Skin epidermis (tissue), 12 donors: ENCODE data around the gene LEMD1.
"Not testable (repeated sequence)": the region's sequence is repeated elsewhere in the genome, so short reads cannot be mapped to it uniquely, and the experiment has no call there.

Experiments used
- H3K27ac ChIP-seq, 21 experiments: fragments of 200-600 bp; sonication (generic) in 11 of 21; one replicate each; pipeline ENCODE4 v1.5.0; 2020; ENCODE audit warnings: mild to moderate bottlenecking in 3 of 21, inconsistent platforms in 2 of 21, moderate library complexity in 2 of 21
- H3K4me3 ChIP-seq, 7 experiments: fragments of 200-600 bp; sonication (generic) in 2 of 7; one replicate each; pipeline ENCODE4 v1.5.0; 2020; ENCODE audit warnings: inconsistent platforms in 2 of 7, mild to moderate bottlenecking in 2 of 7, moderate library complexity in 1 of 7

LEMD1 gene

GRCh38 chr1:205435578-205436573, 14.0 kb upstream of the LEMD1 start:
- no peak overlapping the region for H3K4me3 ChIP-seq
- no peak overlapping the region for H3K27ac ChIP-seq

- Histone ChIP-seq H3K27ac (no peak overlapping the region), H3K4me3 (no peak overlapping the region)
Observed at GRCh38 chr1:205434738-205435137, 12.9 kb upstream of the LEMD1 start.

GRCh38 chr1:205432692-205433091, 10.8 kb upstream of the LEMD1 start:
- not testable (repeated sequence) for H3K4me3 ChIP-seq, H3K27ac ChIP-seq

GRCh38 chr1:205432116-205432515, 10.3 kb upstream of the LEMD1 start:
- H3K4me3 ChIP-seq, result no peak overlapping the region
- no peak overlapping the region for H3K27ac ChIP-seq

- H3K4me3 ChIP-seq, result peak overlapping the region; percentile 13 to 40 (median 26)
- no peak overlapping the region for H3K27ac ChIP-seq
Observed at GRCh38 chr1:205430696-205431305, 8.9 kb upstream of the LEMD1 start.

GRCh38 chr1:205429762-205430695, 8.2 kb upstream of the LEMD1 start:
- peak overlapping the region; percentile 13 to 40 (median 26) for H3K4me3 ChIP-seq
- H3K27ac ChIP-seq, result no peak overlapping the region

GRCh38 chr1:205424901-205425600, 3.2 kb upstream of the LEMD1 start:
- Histone ChIP-seq H3K27ac (no peak overlapping the region), H3K4me3 (no peak overlapping the region)

- H3K27ac ChIP-seq, result no peak overlapping the region
- H3K4me3 ChIP-seq, result no peak overlapping the region
Observed at GRCh38 chr1:205423814-205424399, 2.1 kb upstream of the LEMD1 start.

GRCh38 chr1:205422993-205423642, 1.3 kb upstream of the LEMD1 start:
- Histone ChIP-seq H3K27ac (no peak overlapping the region), H3K4me3 (no peak overlapping the region)

- no peak overlapping the region for H3K27ac ChIP-seq
- H3K4me3 ChIP-seq, result no peak overlapping the region
Observed at GRCh38 chr1:205420938-205421337, 918 bp downstream of the LEMD1 start.

- H3K27ac ChIP-seq, result no peak overlapping the region
- no peak overlapping the region for H3K4me3 ChIP-seq
Observed at GRCh38 chr1:205417870-205418635, 3.8 kb downstream of the LEMD1 start.

- Histone ChIP-seq H3K4me3 (no peak overlapping the region), H3K27ac (no peak overlapping the region)
Observed at GRCh38 chr1:205416322-205416721, 5.5 kb downstream of the LEMD1 start.

- H3K4me3 ChIP-seq, result no peak overlapping the region
Observed at GRCh38 chr1:205410581-205411298, 11.1 kb downstream of the LEMD1 start.

GRCh38 chr1:205407970-205408369, 13.9 kb downstream of the LEMD1 start:
- Histone ChIP-seq H3K4me3 (no peak overlapping the region), H3K27ac (no peak overlapping the region)

More at GRCh38 chr1:205410581-205411298, 11.1 kb downstream of the LEMD1 start:
- H3K27ac ChIP-seq, result no peak overlapping the region

GRCh38 chr1:205406252-205406651, 15.6 kb downstream of the LEMD1 start:
- H3K27ac ChIP-seq, H3K4me3 ChIP-seq: not testable (repeated sequence)

GRCh38 chr1:205404484-205404883, 17.4 kb downstream of the LEMD1 start:
- not testable (repeated sequence) for H3K4me3 ChIP-seq, H3K27ac ChIP-seq

GRCh38 chr1:205398586-205398985, 23.3 kb downstream of the LEMD1 start:
- no peak overlapping the region for H3K4me3 ChIP-seq
- H3K27ac ChIP-seq, result no peak overlapping the region
